Esophagus muscularis mucosa (tissue), 3 donors: ENCODE results near the gene COMMD1.

ENCODE experiments used
- POLR2A ChIP-seq: fragments of 450-650 bp; IDR thresholded peaks from one replicate; pipeline ENCODE4 v1.6.1; 2017; ENCODE audit warnings: antibody characterized with exemption, moderate library complexity, mild to moderate bottlenecking, low read depth
- POLR2AphosphoS5 ChIP-seq, 2 donors: sonication (generic); formaldehyde crosslinking; IDR thresholded peaks; one replicate each; pipeline ENCODE4 v1.6.1; 2017; ENCODE audit warnings: antibody characterized with exemption in 2 of 2
- TF ChIP-seq, protein P1 (sequence below), 3 experiments: fragments of 200-600 bp in 2 of 3; fragments of 450-650 bp in 1 of 3; sonication (generic) in 2 of 3; IDR thresholded peaks; one replicate each; pipeline ENCODE4 v1.5.1; 2017 to 2019; ENCODE audit warnings: antibody characterized with exemption in 3 of 3, mild to moderate bottlenecking in 2 of 3, moderate library complexity in 1 of 3

DNA sequence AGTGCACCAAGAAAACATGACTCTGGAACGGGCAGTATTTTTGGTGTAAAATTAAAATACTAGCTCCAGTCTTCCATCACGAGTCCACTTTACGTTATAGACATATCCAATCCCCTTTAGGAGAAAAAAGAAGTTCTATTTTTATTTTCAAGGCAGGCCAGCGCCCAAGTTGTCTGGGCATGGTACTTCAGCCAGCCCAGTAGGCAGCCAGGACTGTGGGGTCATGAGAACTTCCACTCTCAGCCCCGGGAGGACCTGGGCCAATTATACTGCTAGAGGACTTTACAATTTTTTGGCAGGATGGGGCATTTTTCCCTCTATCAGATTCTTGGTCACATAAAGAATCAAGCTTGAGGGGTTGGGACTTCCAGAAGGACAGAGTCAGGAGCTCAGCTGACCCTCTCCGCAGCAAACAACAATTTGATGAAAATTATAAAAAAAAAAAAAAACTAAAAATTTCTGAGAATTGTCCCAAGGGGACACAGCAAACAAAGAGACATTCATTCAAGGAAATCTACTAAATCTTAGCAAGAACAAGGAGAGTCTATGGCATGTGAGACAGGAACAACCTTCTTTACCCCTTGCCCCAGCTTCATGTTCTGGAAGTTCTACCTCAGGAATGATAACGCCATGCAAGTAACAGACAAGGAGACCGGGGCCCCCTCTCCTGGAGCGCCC lies 253.1 kb downstream of the COMMD1 start:
- TF ChIP-seq, protein P1, sequence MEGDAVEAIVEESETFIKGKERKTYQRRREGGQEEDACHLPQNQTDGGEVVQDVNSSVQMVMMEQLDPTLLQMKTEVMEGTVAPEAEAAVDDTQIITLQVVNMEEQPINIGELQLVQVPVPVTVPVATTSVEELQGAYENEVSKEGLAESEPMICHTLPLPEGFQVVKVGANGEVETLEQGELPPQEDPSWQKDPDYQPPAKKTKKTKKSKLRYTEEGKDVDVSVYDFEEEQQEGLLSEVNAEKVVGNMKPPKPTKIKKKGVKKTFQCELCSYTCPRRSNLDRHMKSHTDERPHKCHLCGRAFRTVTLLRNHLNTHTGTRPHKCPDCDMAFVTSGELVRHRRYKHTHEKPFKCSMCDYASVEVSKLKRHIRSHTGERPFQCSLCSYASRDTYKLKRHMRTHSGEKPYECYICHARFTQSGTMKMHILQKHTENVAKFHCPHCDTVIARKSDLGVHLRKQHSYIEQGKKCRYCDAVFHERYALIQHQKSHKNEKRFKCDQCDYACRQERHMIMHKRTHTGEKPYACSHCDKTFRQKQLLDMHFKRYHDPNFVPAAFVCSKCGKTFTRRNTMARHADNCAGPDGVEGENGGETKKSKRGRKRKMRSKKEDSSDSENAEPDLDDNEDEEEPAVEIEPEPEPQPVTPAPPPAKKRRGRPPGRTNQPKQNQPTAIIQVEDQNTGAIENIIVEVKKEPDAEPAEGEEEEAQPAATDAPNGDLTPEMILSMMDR (IDR thresholded peaks at IDR 0.05), result no peak
- no peak for TF ChIP-seq POLR2A
- TF ChIP-seq POLR2AphosphoS5 (IDR thresholded peaks at IDR 0.05), result no peak
